ENCODE results near the gene FRYL.

DNA sequence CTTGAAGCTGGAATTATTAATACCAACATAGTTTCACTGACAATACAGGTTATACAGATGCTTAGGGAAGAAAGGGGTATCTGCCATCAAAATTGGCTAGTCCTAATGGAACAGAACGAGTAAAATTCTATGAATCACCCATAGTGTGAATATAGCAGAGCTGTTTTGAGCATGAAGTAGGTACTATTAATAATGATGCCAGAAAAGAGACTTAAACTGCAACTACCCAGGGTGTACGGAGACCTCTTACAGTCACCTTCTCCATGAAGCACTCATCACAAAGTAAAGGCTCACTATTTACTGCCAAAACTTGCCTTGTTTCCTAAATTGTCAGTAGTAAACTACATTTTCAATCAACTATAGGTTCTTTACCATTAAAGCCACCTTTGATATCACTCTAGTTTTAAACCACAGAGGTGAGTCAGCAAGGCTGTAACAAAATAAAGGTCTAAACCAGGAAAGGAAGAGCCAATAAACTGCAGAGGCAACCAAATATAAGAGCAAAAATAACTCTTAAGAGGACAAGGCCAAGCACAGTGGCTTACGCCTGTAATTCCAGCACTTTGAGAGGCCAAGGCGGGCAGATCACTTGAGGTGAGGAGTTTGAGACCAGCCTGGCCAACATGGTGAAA lies 114.4 kb downstream of the FRYL start:
- TF ChIP-seq EZH2 (IDR thresholded peaks at IDR 0.05) (no peak), SIN3A (IDR thresholded peaks at IDR 0.05; ENCODE audit: low read depth) (no peak), YY1 (IDR thresholded peaks at IDR 0.05; ENCODE audit: extremely low read depth, insufficient replicate concordance, low read depth, low read length) (no peak), POLR2AphosphoS5 (IDR thresholded peaks at IDR 0.05; ENCODE audit: low read depth, low read length) (no peak), RAD21 (IDR thresholded peaks at IDR 0.05; ENCODE audit: low read depth) (no peak), CEBPB (IDR thresholded peaks at IDR 0.05; ENCODE audit: low read depth) (no peak), POLR2A (IDR thresholded peaks at IDR 0.05; ENCODE audit: borderline replicate concordance, extremely low read depth, insufficient read depth, insufficient read length) (no peak), JUND (IDR thresholded peaks at IDR 0.05) (0 out of 2 replicates have a peak, but pooled peaks have one; percentile 20), EZH2phosphoT487 (IDR thresholded peaks at IDR 0.05; ENCODE audit: borderline replicate concordance) (no peak)
- TF ChIP-seq, protein P1, sequence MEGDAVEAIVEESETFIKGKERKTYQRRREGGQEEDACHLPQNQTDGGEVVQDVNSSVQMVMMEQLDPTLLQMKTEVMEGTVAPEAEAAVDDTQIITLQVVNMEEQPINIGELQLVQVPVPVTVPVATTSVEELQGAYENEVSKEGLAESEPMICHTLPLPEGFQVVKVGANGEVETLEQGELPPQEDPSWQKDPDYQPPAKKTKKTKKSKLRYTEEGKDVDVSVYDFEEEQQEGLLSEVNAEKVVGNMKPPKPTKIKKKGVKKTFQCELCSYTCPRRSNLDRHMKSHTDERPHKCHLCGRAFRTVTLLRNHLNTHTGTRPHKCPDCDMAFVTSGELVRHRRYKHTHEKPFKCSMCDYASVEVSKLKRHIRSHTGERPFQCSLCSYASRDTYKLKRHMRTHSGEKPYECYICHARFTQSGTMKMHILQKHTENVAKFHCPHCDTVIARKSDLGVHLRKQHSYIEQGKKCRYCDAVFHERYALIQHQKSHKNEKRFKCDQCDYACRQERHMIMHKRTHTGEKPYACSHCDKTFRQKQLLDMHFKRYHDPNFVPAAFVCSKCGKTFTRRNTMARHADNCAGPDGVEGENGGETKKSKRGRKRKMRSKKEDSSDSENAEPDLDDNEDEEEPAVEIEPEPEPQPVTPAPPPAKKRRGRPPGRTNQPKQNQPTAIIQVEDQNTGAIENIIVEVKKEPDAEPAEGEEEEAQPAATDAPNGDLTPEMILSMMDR (IDR thresholded peaks at IDR 0.05 in 2 of 3, conservative IDR thresholded peaks at IDR 0.05 in 1 of 3; ENCODE audit: borderline replicate concordance in 1 of 3, insufficient read depth in 1 of 3, low read depth in 2 of 3, low read length in 2 of 3): no peak

All from HCT116 (cell line).